PC-3 (cell line): ENCODE results near the gene TRAFD1.

ENCODE experiments used
- EZH2phosphoT487 ChIP-seq: fragments of 300-600 bp; sonication (generic); IDR thresholded peaks from 2 replicates; pipeline ENCODE4 v1.6.1; 2018; ENCODE audit warnings: mild to moderate bottlenecking, antibody characterized with exemption, low read length, borderline replicate concordance
- TF ChIP-seq, protein P1 (sequence below): fragments of 300-600 bp; sonication (generic); conservative IDR thresholded peaks from 2 replicates; pipeline ENCODE4 v1.5.1; 2017; ENCODE audit warnings: antibody characterized with exemption, low read depth, mild to moderate bottlenecking, low read length

DNA sequence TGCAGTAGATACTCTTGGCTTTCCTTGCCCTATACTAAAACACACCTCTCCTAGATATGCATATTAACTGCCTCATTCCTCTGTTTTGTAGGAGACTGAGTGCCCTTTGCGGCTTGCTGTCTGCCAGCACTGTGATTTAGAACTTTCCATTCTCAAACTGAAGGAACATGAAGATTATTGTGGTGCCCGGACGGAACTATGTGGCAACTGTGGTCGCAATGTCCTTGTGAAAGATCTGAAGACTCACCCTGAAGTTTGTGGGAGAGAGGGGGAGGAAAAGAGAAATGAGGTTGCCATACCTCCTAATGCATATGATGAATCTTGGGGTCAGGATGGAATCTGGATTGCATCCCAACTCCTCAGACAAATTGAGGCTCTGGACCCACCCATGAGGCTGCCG, 15.4 kb downstream of the TRAFD1 start:
- TF ChIP-seq, protein P1, sequence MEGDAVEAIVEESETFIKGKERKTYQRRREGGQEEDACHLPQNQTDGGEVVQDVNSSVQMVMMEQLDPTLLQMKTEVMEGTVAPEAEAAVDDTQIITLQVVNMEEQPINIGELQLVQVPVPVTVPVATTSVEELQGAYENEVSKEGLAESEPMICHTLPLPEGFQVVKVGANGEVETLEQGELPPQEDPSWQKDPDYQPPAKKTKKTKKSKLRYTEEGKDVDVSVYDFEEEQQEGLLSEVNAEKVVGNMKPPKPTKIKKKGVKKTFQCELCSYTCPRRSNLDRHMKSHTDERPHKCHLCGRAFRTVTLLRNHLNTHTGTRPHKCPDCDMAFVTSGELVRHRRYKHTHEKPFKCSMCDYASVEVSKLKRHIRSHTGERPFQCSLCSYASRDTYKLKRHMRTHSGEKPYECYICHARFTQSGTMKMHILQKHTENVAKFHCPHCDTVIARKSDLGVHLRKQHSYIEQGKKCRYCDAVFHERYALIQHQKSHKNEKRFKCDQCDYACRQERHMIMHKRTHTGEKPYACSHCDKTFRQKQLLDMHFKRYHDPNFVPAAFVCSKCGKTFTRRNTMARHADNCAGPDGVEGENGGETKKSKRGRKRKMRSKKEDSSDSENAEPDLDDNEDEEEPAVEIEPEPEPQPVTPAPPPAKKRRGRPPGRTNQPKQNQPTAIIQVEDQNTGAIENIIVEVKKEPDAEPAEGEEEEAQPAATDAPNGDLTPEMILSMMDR, result no peak
- TF ChIP-seq EZH2phosphoT487, result no peak
